Fibroblast of the aortic adventitia (primary cell): ENCODE data around the gene TMEM120A. TPM values are rescaled to one million over a fixed set of nuclear protein-coding genes. Genes with fewer than 3 reads are reported as not detected.
"Not testable (repeated sequence)": the region's sequence is repeated elsewhere in the genome, so short reads cannot be mapped to it uniquely, and the experiment has no call there.

Experiments used
- DNase-seq: peaks from one replicate; pipeline ENCODE4 v3.0.0-alpha.2; 2010; ENCODE audit warnings: low read depth
- H3K4me3 ChIP-seq: 2 replicates; pipeline ENCODE4 v1.5.1; 2011; ENCODE audit warnings: low read depth, mild to moderate bottlenecking, control low read depth, low read length, moderate library complexity
- CTCF ChIP-seq: IDR thresholded peaks from 2 replicates; pipeline ENCODE4 v1.5.1; 2011; ENCODE audit warnings: mild to moderate bottlenecking, low read length, control low read depth, inconsistent platforms; ENCODE audit not compliant: insufficient read depth
- total RNA-seq: library from RNA; depleted of rRNA; stranded (reverse); fragments of >200 nt; gene quantifications from 2 replicates; pipeline ENCODE4 v1.2.3, GENCODE V29; 2012; ENCODE audit warnings: low replicate concordance

The TMEM120A gene
- total RNA-seq = 2.0 and 28.9 TPM in 2 replicates

DNA sequence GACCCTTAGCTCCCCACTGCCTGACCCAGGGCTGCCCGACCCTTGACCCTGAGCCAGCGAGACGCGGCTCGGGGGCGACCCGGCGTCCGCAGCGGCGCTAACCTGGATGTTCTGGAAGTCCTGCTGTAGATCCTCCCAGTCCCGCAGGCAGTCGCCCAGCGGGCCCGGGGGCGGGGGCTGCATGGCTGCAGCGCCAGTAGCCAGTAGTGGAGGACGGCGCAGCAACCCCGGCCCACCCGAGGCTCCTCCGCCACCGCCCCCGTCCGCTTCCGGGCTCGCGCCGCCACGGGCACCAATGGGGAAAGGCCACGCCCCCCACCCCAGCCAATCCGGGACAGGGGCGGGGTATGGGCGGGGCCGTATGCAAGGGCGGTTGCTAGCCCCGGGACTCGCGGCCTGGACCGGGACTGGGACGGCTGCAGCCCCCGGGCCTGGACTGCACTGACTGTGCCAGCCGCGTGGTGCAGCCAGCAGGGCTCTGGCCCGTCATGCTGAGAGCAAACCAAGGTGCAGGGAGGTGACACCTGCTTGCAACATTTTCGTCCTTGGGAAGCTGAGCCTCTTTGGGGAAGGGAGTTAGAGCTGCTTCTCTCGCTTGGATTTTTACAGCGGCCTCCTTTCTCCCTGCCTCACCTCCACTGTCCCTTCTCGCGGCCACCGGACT, at the start of gene TMEM120A:
Gene TMEM120A (minus strand): TSS at position 208 of the 664 bp plus-strand sequence. CDS start 25 bp downstream, at position 183.
- H3K4me3 ChIP-seq = peak within 1 kb of the TSS; percentile 82
- DNase-seq = peak; percentile 84
- TF ChIP-seq CTCF = peak; percentile 35

- DNase-seq = no peak
- no peak for TF ChIP-seq CTCF
- H3K4me3 ChIP-seq = no peak overlapping the region
Measured at GRCh38 chr7:76040126-76040525, 45.7 kb upstream of the TMEM120A start.

GRCh38 chr7:76037310-76037709, 42.9 kb upstream of the TMEM120A start:
- no peak for TF ChIP-seq CTCF
- DNase-seq = peak; percentile 39
- no peak overlapping the region for H3K4me3 ChIP-seq

DNA sequence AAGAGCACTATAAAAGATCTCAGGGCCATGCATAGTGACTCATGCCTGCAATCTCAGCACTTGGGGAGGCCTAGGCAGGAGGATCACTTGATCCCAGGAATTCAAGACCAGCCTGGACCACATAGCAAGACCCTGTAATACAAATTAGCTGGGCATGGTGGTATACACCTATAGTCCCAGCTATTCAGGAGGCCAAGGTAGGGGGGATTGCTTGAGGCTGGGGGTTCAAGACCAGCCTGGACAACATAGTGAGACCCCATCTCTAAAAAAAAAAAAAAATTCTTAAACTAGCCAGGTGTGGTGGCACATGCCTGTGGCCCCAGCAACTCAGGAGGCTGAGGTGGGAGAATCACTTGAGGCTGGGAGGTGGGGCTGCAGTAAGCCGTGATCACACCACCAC, 37.6 kb upstream of the TMEM120A start:
- no peak for TF ChIP-seq CTCF
- DNase-seq = no peak
- H3K4me3 ChIP-seq = no peak overlapping the region

DNA sequence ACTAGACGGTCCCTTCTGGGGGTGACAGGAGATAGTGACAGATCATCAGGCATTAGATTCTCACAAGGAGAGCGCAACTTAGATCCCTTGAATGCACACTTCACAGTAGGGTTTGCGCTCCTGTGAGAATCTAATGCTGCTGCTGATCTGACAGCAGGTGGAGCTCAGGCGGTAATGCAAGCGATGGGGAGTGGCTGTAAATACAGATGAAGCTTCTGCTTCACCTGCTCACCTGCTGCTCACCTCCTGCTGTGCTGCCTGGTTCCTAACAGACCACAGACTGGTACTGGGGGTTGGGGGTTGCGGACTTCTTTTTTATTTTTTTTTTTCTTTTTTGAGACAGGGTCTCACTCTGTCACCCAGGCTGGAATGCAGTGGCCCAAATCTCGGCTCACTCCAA, 35.3 kb upstream of the TMEM120A start:
- DNase-seq = not testable (repeated sequence)

DNA sequence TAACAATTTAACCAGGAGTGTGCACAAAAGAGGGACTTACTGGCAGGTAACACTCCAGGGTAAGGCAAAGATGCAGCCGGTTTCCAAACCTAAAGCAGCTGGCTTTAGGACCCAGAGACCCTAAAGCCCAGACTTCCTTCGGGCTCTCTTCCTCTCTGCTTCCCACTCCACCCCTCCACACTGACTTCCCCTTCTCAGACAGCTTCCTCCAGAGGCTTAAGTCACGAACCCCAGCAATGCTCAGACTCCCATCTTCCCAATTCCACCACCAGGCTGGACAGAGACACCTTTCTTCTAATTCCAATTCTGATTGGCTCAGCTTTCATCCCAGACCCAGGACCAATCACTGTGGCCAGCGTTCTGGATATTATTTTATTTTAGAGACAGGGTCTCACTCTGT, 28.6 kb upstream of the TMEM120A start:
- TF ChIP-seq CTCF = no peak
- DNase-seq = no peak
- no peak overlapping the region for H3K4me3 ChIP-seq

More for the DNA sequence above, 35.3 kb upstream of the TMEM120A start:
- not testable (repeated sequence) for H3K4me3 ChIP-seq

- no peak for TF ChIP-seq CTCF
- DNase-seq = no peak
- no peak overlapping the region for H3K4me3 ChIP-seq
Measured at GRCh38 chr7:76022026-76022780, 27.8 kb upstream of the TMEM120A start.
